Brain microvascular endothelial cell (primary cell): ENCODE results near the gene EPAS1.

Experiments
- DNase-seq: peaks from one replicate; pipeline ENCODE4 v3.0.0-alpha.2; 2020
- H3K27ac ChIP-seq: fragments of 250-450 bp; sonication (Bioruptor Pico); 2 replicates; pipeline ENCODE4 v1.5.1; 2020; ENCODE audit warnings: mild to moderate bottlenecking, moderate library complexity
- H3K27me3 ChIP-seq: fragments of 250-450 bp; sonication (Bioruptor Pico); replicated peaks from 2 replicates; pipeline ENCODE4 v1.5.1; 2020; ENCODE audit warnings: mild to moderate bottlenecking
- H3K36me3 ChIP-seq: fragments of 250-450 bp; sonication (Bioruptor Pico); replicated peaks from 2 replicates; pipeline ENCODE4 v1.5.1; 2020; ENCODE audit warnings: mild to moderate bottlenecking
- H3K4me3 ChIP-seq: 2 replicates; pipeline ENCODE4 v1.5.1; 2011; ENCODE audit warnings: low read depth, mild to moderate bottlenecking, control low read depth, low read length, moderate library complexity
- in situ Hi-C: cut with HindIII; loops from 2 replicates; pipeline ENCODE4 v1.10.0; 2017; ENCODE audit warnings: low sequenced_read_pairs, low pct_ligation_motif_present
- TF ChIP-seq, protein P1 (sequence below): IDR thresholded peaks from 2 replicates; pipeline ENCODE4 v1.5.1; 2011; ENCODE audit warnings: low read depth, mild to moderate bottlenecking, moderate library complexity, low read length, control low read depth, inconsistent platforms; ENCODE audit errors: missing control alignments

Gene EPAS1

DNA sequence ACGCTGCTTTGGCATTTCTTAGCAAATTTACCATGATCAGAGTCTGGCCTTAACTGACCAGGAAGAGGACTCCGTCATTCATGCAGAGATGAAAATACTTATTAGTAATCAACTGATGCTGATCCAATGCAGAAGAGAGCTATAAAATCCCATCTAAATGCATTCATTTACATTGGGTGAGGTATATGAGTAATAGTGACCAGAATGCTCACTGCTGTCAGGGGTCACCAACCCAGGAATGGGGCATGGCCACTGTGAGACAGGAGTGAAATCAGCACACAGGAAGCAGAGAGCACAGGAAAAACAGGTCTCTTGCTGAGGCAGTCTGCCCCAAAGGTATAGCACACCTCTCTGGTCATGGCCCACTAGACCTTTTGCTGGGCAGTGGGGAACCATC, 114.0 kb downstream of the EPAS1 start:
- TF ChIP-seq, protein P1, sequence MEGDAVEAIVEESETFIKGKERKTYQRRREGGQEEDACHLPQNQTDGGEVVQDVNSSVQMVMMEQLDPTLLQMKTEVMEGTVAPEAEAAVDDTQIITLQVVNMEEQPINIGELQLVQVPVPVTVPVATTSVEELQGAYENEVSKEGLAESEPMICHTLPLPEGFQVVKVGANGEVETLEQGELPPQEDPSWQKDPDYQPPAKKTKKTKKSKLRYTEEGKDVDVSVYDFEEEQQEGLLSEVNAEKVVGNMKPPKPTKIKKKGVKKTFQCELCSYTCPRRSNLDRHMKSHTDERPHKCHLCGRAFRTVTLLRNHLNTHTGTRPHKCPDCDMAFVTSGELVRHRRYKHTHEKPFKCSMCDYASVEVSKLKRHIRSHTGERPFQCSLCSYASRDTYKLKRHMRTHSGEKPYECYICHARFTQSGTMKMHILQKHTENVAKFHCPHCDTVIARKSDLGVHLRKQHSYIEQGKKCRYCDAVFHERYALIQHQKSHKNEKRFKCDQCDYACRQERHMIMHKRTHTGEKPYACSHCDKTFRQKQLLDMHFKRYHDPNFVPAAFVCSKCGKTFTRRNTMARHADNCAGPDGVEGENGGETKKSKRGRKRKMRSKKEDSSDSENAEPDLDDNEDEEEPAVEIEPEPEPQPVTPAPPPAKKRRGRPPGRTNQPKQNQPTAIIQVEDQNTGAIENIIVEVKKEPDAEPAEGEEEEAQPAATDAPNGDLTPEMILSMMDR, result no peak
- in situ Hi-C loops, result no loop called here
- H3K27ac ChIP-seq, result no peak overlapping the region
- DNase-seq, result no peak
- H3K36me3 ChIP-seq, result no peaks in the 10 kb centered on the region
- H3K27me3 ChIP-seq, result no peaks in the 10 kb centered on the region
- no peak overlapping the region for H3K4me3 ChIP-seq

DNA sequence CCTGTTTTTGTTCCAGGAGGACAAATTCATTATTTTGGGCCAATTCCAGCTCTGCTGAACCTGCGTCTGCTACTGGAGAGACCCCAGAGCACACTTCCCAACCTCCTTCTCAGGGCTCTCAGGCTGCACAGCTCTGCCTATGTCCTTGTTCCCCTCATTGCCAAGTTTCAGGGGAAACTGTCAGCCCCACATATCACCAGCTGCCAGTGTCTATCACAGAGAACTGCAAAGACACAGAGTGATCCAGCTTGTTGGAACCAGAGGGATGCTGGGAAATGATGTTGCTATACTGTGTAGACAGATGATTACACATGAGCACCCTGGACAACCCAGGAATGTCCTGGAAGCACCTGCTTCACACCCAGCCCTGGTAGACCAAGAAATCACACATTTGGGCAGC, 114.8 kb downstream of the EPAS1 start:
- Histone ChIP-seq H3K36me3 (no peaks in the 10 kb centered on the region), H3K27me3 (no peaks in the 10 kb centered on the region), H3K27ac (no peak overlapping the region), H3K4me3 (no peak overlapping the region)
- TF ChIP-seq, protein P1, result no peak
- in situ Hi-C loops, result no loop called here
- DNase-seq, result no peak

- in situ Hi-C loops, result no loop called here
- no peak overlapping the region for H3K4me3 ChIP-seq
- H3K36me3 ChIP-seq, result no peaks in the 10 kb centered on the region
- TF ChIP-seq, protein P1, result no peak
- H3K27ac ChIP-seq, result no peak overlapping the region
- no peak for DNase-seq
- H3K27me3 ChIP-seq, result no peaks in the 10 kb centered on the region
Observed at GRCh38 chr2:46413111-46413510, 115.9 kb downstream of the EPAS1 start.

GRCh38 chr2:46413631-46414030, 116.4 kb downstream of the EPAS1 start:
- Histone ChIP-seq H3K27me3 (no peaks in the 10 kb centered on the region), H3K27ac (no peak overlapping the region), H3K4me3 (no peak overlapping the region), H3K36me3 (no peaks in the 10 kb centered on the region)
- in situ Hi-C loops, result no loop called here
- TF ChIP-seq, protein P1, result no peak
- no peak for DNase-seq

- DNase-seq, result no peak
- Histone ChIP-seq H3K27ac (no peak overlapping the region), H3K4me3 (no peak overlapping the region), H3K27me3 (no peaks in the 10 kb centered on the region), H3K36me3 (no peaks in the 10 kb centered on the region)
- TF ChIP-seq, protein P1, result no peak
- in situ Hi-C loops, result no loop called here
Observed at GRCh38 chr2:46414701-46415100, 117.5 kb downstream of the EPAS1 start.

- DNase-seq, result no peak
- Histone ChIP-seq H3K4me3 (no peak overlapping the region), H3K36me3 (no peaks in the 10 kb centered on the region), H3K27me3 (no peaks in the 10 kb centered on the region), H3K27ac (no peak overlapping the region)
- TF ChIP-seq, protein P1, result no peak
- in situ Hi-C loops, result no loop called here
Observed at GRCh38 chr2:46416280-46416679, 119.1 kb downstream of the EPAS1 start.
